Measurements from ENCODE around the gene PDCD1LG2.

- TF ChIP-seq CTCF (IDR thresholded peaks at IDR 0.05) (no peak), POLR2AphosphoS5 (IDR thresholded peaks at IDR 0.05) (no peak), EP300 (IDR thresholded peaks at IDR 0.05) (no peak)
Observed at GRCh38 chr9:5563886-5564285, 53.6 kb downstream of the PDCD1LG2 start.

Measured in stomach (tissue), 4 donors.